ACC112 (cell line): ENCODE data around the gene NKD1.
A peak's percentile ranks its signal among the peaks of the same experiment; 100 is the strongest.

ENCODE experiments used
- H2AFZ ChIP-seq: fragments of 200-600 bp; sonication (generic); one replicate; pipeline ENCODE4 v1.6.0; 2017; ENCODE audit warnings: antibody characterized with exemption, low read length; ENCODE audit not compliant: unreplicated experiment
- H3K27ac ChIP-seq: fragments of 200-600 bp; sonication (generic); 2 replicates; pipeline ENCODE4 v1.5.1; 2014; ENCODE audit warnings: low read depth, mild to moderate bottlenecking, antibody characterized with exemption, low read length, moderate library complexity
- H3K27me3 ChIP-seq: fragments of 200-600 bp; sonication (generic); 2 replicates; pipeline ENCODE4 v1.6.1; 2014; ENCODE audit warnings: mild to moderate bottlenecking, antibody characterized with exemption, low read length, moderate library complexity, mixed read lengths; ENCODE audit not compliant: insufficient read depth
- H3K36me3 ChIP-seq: fragments of 200-600 bp; sonication (generic); 2 replicates; pipeline ENCODE4 v1.6.1; 2016; ENCODE audit warnings: mild to moderate bottlenecking, antibody characterized with exemption, low read length, moderate library complexity, mixed read lengths; ENCODE audit not compliant: insufficient read depth
- H3K4me1 ChIP-seq: fragments of 200-600 bp; sonication (generic); one replicate; pipeline ENCODE4 v1.6.1; 2016; ENCODE audit warnings: low read length, mixed read lengths; ENCODE audit not compliant: insufficient read depth, unreplicated experiment, control insufficient read depth
- H3K4me3 ChIP-seq: fragments of 200-600 bp; sonication (generic); 2 replicates; pipeline ENCODE4 v1.5.1; 2014; ENCODE audit warnings: mild to moderate bottlenecking, low read depth, low read length
- H3K79me2 ChIP-seq: fragments of 200-600 bp; sonication (generic); one replicate; pipeline ENCODE4 v1.6.0; 2016; ENCODE audit warnings: low read length; ENCODE audit not compliant: control insufficient read depth, unreplicated experiment, insufficient read depth

Gene NKD1

DNA sequence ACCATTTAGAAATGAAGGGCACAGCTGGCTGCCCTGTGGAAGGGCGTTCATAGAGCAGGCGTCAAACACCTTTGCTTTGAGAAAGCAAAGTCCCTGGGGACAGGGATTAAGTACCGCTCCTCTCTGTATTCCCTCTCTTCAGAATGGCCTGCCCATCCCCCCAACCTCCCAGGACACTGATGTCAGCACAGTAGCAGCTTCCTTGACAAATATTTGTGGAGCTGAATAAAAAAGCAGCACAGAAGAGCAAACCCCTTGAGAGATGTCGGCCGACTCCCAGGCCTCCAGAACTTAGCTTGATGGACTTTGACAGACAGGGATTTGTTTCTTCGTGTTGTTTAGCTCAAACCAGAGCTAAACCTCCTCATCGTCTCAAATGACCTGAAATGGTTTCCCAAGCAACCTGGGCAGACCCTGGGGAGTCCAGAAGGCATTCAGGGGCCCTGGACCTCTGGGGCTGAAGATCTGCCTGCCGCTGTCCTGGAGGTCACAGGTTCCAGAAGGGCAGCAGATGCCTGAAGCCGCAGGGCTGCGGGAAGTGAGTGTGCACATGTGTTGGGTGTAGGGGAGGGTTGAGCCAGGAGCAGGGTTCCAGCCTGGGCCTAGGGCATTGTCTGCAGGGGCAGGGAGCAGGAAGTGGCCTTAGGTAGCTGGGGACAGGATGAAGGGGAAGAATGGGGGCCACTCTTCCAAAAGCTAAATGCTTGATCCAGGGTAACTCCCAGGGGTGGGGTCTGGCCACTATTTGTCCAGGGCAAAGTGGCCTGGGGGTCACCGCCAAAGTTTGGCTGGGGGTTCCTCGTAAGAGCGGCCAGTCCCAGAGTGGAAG lies 42.3 kb upstream of the NKD1 start:
- Histone ChIP-seq H3K4me3 (no peak overlapping the region), H3K27me3 (peaks cover 27% of the 10 kb centered on the region), H3K4me1 (no peaks in the 10 kb centered on the region), H3K27ac (no peak overlapping the region), H2AFZ (no peak overlapping the region), H3K36me3 (no peaks in the 10 kb centered on the region), H3K79me2 (no peaks in the 10 kb centered on the region)

DNA sequence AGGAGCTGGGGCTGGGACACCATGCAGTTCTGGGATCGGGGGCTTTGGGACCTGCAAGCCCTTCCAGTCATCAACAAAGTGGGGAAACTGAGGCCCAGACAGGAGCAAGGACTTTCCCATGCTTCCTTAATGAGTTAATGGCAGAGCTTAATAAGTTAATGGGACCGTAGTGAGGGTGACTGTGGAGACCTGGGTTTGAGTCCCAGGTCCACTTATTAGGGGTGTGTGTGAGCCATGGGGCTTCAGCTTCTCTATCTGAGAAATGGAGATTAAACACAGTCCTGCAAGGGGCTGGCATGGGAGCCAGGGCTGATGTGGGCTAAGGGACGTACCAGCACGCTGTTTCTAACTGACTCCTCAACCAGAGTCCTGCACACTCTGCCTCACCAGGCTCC lies 41.7 kb upstream of the NKD1 start:
- Histone ChIP-seq H3K36me3 (no peaks in the 10 kb centered on the region), H2AFZ (no peak overlapping the region), H3K27ac (no peak overlapping the region), H3K4me3 (no peak overlapping the region), H3K27me3 (peaks cover 29% of the 10 kb centered on the region), H3K79me2 (no peaks in the 10 kb centered on the region), H3K4me1 (no peaks in the 10 kb centered on the region)

DNA sequence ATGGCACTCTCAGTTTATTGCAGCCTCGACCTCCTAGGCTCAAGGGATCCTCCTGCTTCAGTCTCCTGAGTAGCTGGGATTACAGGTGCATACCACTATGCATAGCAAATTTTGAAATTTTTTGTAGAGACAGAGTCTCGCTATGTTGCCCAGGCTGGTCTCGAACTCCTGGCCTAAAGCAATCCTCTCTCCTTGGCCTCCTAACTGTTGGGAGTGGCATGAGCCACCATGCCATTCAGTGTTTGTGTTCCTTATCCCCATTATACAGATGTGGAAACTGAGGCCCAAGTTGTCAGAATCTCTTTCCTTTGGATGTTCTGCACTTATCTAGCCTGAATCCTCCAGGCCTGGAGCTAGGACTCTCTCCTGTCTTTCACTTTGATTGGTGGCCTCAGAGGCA lies 40.8 kb upstream of the NKD1 start:
- H3K27ac ChIP-seq = no peak overlapping the region
- no peaks in the 10 kb centered on the region for H3K36me3 ChIP-seq
- peaks cover 32% of the 10 kb centered on the region for H3K27me3 ChIP-seq
- no peak overlapping the region for H3K4me3 ChIP-seq
- H3K79me2 ChIP-seq = no peaks in the 10 kb centered on the region
- no peaks in the 10 kb centered on the region for H3K4me1 ChIP-seq
- no peak overlapping the region for H2AFZ ChIP-seq

DNA sequence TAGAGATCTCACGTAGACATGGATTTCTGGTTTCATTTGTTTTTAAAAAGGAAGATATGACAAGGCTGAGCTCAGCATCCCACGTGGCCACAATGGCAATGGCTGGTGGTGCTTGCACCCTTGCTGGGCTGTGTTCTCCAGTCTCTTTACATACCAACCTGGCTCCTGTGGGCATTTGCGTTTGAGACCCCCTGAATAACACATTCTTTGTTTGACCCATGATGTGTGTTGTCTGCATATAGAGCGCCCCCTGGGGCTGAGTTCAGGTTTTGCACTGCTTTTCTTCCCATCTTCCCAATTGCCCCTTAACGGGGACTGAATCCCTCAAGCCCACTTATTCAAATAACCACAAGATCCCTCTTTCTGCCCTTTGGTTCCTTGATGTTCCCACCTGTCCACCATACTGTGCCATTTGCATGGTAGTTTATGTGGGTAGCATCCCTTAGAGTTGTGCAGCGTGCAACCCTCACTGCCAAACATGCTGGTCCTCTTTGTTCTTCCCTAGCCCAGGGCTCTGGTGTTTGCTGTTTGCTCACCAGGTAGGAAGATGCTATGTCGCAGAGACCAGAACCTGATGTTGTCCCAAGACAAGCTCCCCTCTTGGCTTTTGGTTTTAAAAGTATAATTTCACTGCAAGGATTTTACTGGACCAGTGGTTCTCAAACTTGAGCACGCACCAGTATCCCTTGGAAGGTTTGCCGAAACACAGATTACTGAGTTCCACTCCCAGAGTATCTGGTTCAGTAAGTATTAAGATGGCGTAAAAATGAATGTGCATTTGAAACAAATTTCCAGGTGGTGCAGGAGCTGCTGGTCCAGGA lies 38.5 kb upstream of the NKD1 start:
- Histone ChIP-seq H3K27me3 (peaks cover 40% of the 10 kb centered on the region), H3K4me3 (peak overlapping the region; percentile 53; the same call in 1 of the 2 replicates), H3K79me2 (no peaks in the 10 kb centered on the region), H2AFZ (no peak overlapping the region), H3K36me3 (no peaks in the 10 kb centered on the region), H3K4me1 (no peaks in the 10 kb centered on the region), H3K27ac (no peak overlapping the region)

DNA sequence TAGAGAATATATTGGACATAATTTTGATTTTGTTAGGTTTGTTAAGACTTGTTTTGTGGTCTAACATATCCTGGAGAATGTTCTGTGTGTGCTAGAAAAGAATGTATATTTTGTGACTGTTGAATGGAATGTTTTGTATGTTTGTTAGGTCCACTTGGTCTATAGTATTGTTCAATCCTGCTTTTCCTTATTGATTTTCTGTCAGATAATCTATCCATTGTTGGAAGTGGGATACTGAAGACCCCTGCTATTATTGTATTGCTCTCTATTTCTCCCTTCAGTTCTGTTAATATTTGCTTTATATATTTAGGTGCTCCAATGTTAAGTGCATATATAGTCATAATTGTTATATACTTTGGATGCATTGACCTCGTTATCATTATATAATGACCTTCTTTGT lies 33.0 kb upstream of the NKD1 start:
- Histone ChIP-seq H3K79me2 (no peaks in the 10 kb centered on the region), H2AFZ (no peak overlapping the region), H3K4me1 (no peaks in the 10 kb centered on the region), H3K36me3 (no peaks in the 10 kb centered on the region), H3K27me3 (peaks cover 40% of the 10 kb centered on the region), H3K27ac (no peak overlapping the region), H3K4me3 (no peak overlapping the region)

DNA sequence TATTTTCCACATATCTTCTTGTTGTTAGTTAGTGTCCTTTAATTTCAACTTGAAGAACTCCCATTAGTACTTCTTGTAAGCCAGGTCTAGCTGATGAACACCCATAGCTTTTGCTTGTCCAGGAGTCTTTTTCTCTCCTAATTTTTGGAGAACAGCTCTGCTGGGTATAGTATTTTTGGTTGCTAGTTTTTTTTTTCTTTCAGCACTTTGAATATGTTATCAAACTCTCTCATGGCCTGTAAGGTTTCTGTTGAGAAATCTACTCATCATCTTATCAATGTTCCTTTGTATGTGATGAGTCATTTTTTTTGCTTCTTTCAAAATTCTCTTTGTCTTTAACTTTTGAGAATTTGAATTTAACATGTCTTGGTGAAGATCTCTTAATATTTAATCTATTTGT lies 31.8 kb upstream of the NKD1 start:
- Histone ChIP-seq H3K4me3 (no peak overlapping the region), H3K27ac (no peak overlapping the region), H3K27me3 (peaks cover 44% of the 10 kb centered on the region), H3K4me1 (no peaks in the 10 kb centered on the region), H2AFZ (no peak overlapping the region), H3K36me3 (no peaks in the 10 kb centered on the region), H3K79me2 (no peaks in the 10 kb centered on the region)

DNA sequence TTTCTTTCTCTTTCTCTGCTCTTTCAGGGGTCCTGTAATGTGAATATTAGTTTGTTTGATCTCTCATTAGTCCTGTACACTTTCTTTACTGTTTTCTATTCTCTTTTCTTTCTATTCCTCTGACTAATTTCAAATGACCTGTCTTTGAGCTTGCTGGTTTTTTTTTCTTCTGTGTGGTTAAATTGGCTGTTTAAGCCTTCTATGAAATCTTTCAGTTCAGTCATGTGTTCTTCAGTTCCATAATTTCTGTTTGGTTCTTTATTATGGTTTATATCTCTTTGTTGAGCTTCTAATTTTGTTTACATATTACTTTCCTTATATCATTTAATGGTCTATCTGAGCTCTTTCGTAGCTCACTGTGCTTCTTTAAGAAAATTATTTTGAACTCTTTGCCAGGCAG lies 31.3 kb upstream of the NKD1 start:
- Histone ChIP-seq H3K4me1 (no peaks in the 10 kb centered on the region), H3K27me3 (peaks cover 44% of the 10 kb centered on the region), H3K4me3 (no peak overlapping the region), H3K36me3 (no peaks in the 10 kb centered on the region), H3K27ac (no peak overlapping the region), H2AFZ (no peak overlapping the region), H3K79me2 (no peaks in the 10 kb centered on the region)

DNA sequence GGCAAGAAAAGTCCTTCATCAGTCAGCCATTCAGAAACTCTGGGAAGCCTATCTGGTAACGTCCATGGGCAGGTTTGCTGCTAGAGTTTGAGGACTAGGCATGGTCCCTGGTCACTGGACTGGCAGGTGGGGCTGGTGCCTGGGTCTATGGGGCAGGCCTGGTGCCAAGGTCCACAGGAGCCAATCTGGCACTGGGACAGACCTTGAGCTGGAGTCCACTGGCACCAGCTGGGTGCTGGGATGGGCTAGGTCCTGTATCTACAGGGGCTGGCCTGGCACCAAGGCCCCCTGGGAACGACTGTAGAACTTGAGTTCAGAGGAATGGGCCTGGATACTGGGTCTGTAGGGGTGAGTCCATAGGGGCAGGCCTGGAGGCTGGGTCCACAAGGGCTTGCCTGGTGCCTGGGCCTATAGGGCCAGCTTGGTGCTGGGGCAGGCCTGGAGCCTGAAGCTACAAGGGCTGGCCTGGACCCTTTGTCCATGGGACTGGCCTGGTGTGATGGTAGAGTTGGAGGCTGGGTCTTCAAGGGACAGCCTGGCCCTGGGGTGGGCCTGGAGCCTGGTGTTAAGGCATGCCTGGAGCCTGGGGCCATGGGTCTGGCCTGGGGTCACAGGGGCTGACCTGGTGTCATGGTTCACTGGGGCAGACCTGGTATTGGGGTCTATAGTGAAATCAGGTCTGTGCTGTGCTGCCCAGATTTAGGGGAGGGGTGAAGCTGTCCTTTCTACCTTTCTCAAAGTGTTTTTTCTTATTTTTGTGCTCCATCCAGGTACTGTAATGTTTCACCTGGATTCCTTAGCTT lies 30.5 kb upstream of the NKD1 start:
- no peaks in the 10 kb centered on the region for H3K36me3 ChIP-seq
- H3K79me2 ChIP-seq = no peaks in the 10 kb centered on the region
- H3K4me1 ChIP-seq = no peaks in the 10 kb centered on the region
- no peak overlapping the region for H3K27ac ChIP-seq
- peaks cover 44% of the 10 kb centered on the region for H3K27me3 ChIP-seq
- no peak overlapping the region for H2AFZ ChIP-seq
- H3K4me3 ChIP-seq = no peak overlapping the region

DNA sequence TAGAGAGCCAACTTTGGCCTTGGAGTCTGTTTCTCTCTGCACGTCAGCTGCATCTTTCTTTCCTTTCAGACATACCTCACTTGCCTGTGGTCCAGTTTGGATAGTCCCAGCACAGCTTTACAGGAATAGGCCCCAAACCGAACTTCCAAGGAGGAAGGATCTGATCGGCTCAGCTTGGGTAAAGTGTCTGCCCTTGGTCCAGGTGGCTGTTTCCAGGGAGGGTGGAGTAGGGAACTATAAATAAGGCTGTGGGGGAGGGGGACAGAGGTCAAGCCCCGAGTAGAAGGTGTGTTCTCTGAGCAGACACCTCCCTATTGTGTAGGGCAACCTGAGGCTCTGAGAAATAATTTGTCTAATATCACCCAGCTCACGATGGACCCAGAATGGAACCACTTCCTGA lies 29.2 kb upstream of the NKD1 start:
- H3K27ac ChIP-seq = no peak overlapping the region
- H3K27me3 ChIP-seq = peaks cover 45% of the 10 kb centered on the region
- no peaks in the 10 kb centered on the region for H3K4me1 ChIP-seq
- no peaks in the 10 kb centered on the region for H3K36me3 ChIP-seq
- H3K79me2 ChIP-seq = no peaks in the 10 kb centered on the region
- no peak overlapping the region for H3K4me3 ChIP-seq
- no peak overlapping the region for H2AFZ ChIP-seq

DNA sequence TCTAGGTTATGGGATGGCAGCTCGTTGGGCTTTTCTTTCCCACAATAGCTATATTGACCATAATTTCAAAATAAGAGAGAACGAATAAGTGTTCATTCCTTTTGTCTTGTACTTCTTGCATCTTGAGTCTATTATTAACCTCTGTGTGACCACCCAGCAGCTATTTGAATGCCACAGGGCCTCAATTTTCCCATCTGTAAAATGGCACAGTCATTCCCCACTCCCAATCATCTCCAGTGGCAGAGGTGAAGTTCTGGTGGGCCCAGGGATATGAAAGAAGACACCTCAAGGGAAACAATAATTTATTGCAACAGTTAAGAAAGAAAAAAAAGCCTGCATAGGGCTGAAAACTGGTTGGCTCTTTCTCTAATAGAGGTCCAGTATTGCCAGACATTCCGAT lies 28.6 kb upstream of the NKD1 start:
- no peaks in the 10 kb centered on the region for H3K4me1 ChIP-seq
- no peak overlapping the region for H2AFZ ChIP-seq
- H3K27ac ChIP-seq = no peak overlapping the region
- no peaks in the 10 kb centered on the region for H3K36me3 ChIP-seq
- H3K4me3 ChIP-seq = no peak overlapping the region
- H3K27me3 ChIP-seq = peaks cover 45% of the 10 kb centered on the region
- no peaks in the 10 kb centered on the region for H3K79me2 ChIP-seq
